ENCODE results near the gene TECTB. TPM values are rescaled to one million over a fixed set of nuclear protein-coding genes. Genes with fewer than 3 reads are reported as not detected.
A peak's percentile ranks its signal among the peaks of the same experiment; 100 is the strongest.

TECTB gene
- polyA plus RNA-seq, 4 donors = 0.03 to 0.18 TPM; not detected in 2

DNA sequence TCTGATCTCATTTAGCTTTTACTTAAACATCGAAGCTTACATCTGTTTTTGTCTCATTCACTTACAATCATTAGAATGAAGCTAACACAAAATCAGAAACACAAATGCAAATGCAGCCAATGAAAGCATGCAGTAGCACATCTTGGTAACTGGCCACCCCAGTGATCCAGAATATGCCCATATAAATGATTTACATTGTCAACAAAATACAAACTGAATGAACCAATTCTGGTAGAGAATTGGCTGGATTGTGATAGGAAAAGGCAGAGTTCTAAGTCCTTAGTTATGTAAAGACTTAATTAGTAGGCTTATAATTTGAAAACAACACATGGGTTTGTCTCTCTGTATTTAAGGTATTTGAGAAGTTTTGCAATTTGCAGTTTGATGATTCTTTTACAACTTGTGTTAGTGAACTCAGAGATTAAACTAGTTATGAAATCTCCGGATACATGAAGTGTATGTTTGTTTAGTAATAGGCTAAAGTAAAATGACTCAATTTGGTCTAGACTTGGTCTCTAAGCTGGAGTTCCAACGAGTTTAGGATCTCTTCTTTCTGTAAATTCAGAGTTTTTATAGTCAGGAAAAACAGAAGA lies 21.2 kb downstream of the TECTB start:
- WGBS, 3 donors = 40 to 59% (median 48%) methylated on average over 3 of the region's 3 CpGs
- H3K4me1 ChIP-seq (ENCODE audit: control insufficient read depth in 3 of 3, insufficient read depth in 2 of 3, low read depth in 1 of 3, low read length in 2 of 3) = peaks cover 0 to 16% (median 0%) of the 10 kb centered on the region in 3 donors
- H3K27me3 ChIP-seq (ENCODE audit: control insufficient read depth in 3 of 3, insufficient read depth in 3 of 3, low read length in 3 of 3) = no peaks in the 10 kb centered on the region
- no peak for FAIRE-seq
- peak overlapping the region in 1 of 3 donors; percentile 67 for H3K27ac ChIP-seq (ENCODE audit: low read depth in 1 of 3, low read length in 2 of 3)
- H3K36me3 ChIP-seq (ENCODE audit: control insufficient read depth in 3 of 3, insufficient read depth in 2 of 3, low read depth in 1 of 3, low read length in 3 of 3) = no peaks in the 10 kb centered on the region
- no peak overlapping the region for H3K4me3 ChIP-seq (ENCODE audit: low read depth in 1 of 3, low read length in 3 of 3)
- peak in 1 of 2 donors; percentile 63 for DNase-seq
- H3K9me3 ChIP-seq (ENCODE audit: control insufficient read depth in 2 of 2, insufficient read depth in 1 of 2, low read depth in 1 of 2, low read length in 1 of 2) = no peaks in the 10 kb centered on the region

DNA sequence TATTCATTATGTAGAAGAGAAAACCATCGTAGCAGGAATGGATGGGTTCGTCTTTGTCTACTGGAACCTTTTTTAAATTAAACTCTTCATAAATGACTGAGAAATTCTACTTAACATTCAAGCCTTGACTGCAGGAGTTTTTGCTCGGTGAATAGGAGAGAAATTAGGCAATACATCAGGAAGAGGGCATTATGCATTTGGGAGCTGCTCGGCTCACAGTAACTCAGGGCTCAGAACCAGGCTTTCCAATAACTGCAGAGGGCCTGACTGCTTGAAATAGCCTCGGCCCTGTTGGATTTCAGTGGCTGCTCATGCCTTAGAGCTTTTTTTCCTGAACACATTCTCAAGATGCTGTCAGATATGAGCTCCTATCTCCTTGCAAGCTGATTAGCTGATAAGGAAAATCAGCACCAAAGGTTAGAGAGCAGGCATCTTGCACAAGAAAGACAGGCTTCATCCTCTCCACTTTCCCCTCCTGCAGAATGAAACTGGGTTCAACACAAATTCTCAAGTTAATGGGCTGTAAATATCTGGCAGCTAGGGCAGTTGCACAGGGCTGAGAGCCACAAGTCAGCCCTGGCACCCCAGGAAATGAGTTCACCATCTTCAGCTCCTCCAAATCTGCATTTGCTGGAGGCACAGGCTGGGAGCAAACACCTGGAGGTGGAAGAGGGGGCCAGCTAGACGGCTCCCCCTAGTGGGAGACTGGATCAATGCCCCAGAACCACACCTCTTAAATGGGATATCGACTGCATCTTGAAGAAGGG lies 24.3 kb downstream of the TECTB start:
- DNase-seq (peak; percentile 65 to 77), FAIRE-seq (no peak)
- H3K27ac ChIP-seq (ENCODE audit: low read depth in 1 of 3, low read length in 2 of 3) = no peak overlapping the region
- no peaks in the 10 kb centered on the region for H3K27me3 ChIP-seq (ENCODE audit: control insufficient read depth in 3 of 3, insufficient read depth in 3 of 3, low read length in 3 of 3)
- no peaks in the 10 kb centered on the region for H3K9me3 ChIP-seq (ENCODE audit: control insufficient read depth in 2 of 2, insufficient read depth in 1 of 2, low read depth in 1 of 2, low read length in 1 of 2)
- no peak overlapping the region for H3K4me3 ChIP-seq (ENCODE audit: low read depth in 1 of 3, low read length in 3 of 3)
- H3K36me3 ChIP-seq (ENCODE audit: control insufficient read depth in 3 of 3, insufficient read depth in 2 of 3, low read depth in 1 of 3, low read length in 3 of 3) = no peaks in the 10 kb centered on the region
- 54 to 58% (median 56%) methylated on average over 7 of the region's 7 CpGs for WGBS, 3 donors
- H3K4me1 ChIP-seq (ENCODE audit: control insufficient read depth in 3 of 3, insufficient read depth in 2 of 3, low read depth in 1 of 3, low read length in 2 of 3) = peaks cover 0 to 16% (median 0%) of the 10 kb centered on the region in 3 donors

DNA sequence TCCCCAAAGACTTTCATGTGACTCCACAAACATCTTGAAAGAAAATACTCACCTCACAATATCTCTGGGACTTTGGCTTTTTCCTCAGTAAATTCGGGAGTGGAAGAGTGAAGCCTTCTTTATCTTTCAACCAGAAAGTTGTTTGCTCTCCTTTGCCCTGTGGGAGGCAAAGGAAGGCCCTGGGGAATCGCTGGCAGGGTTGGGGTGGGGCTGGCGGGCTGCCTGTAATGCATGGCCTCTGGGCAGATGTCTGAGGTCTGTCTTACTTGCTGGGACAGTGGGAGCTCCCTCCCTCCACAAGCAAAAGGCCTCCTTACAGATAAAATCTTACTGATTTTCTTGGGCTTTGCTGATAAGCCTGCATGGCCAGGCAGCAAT lies 24.9 kb downstream of the TECTB start:
- peaks cover 0 to 16% (median 0%) of the 10 kb centered on the region in 3 donors for H3K4me1 ChIP-seq (ENCODE audit: control insufficient read depth in 3 of 3, insufficient read depth in 2 of 3, low read depth in 1 of 3, low read length in 2 of 3)
- H3K36me3 ChIP-seq (ENCODE audit: control insufficient read depth in 3 of 3, insufficient read depth in 2 of 3, low read depth in 1 of 3, low read length in 3 of 3) = no peaks in the 10 kb centered on the region
- 8 to 23% (median 13%) methylated on average over 3 of the region's 3 CpGs for WGBS, 3 donors
- FAIRE-seq (no peak), DNase-seq (no peak)
- H3K4me3 ChIP-seq (ENCODE audit: low read depth in 1 of 3, low read length in 3 of 3) = no peak overlapping the region
- H3K9me3 ChIP-seq (ENCODE audit: control insufficient read depth in 2 of 2, insufficient read depth in 1 of 2, low read depth in 1 of 2, low read length in 1 of 2) = no peaks in the 10 kb centered on the region
- no peak overlapping the region for H3K27ac ChIP-seq (ENCODE audit: low read depth in 1 of 3, low read length in 2 of 3)
- H3K27me3 ChIP-seq (ENCODE audit: control insufficient read depth in 3 of 3, insufficient read depth in 3 of 3, low read length in 3 of 3) = no peaks in the 10 kb centered on the region

DNA sequence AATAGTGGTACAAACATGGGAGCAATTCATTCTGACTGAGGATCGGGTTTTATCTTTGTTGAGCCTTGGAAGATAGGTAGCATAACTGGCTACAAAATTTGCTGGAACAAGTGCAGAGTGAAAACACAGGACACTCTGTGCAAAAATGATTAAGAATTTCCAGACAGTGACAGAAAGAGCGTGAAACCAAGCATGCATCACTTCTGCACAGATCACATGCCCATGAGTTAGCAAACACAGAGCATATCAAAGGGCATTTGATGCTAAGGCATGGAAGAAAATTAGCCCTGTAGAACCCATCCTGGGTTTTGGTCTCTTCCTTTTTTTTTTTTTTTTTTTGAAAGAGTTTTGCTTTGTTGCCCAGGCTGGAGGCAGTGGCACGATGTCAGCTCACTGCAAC lies 28.3 kb downstream of the TECTB start:
- DNase-seq (peak in 1 of 2 donors; percentile 24), FAIRE-seq (no peak)
- no peak overlapping the region for H3K27ac ChIP-seq (ENCODE audit: low read depth in 1 of 3, low read length in 2 of 3)
- H3K4me1 ChIP-seq (ENCODE audit: control insufficient read depth in 3 of 3, insufficient read depth in 2 of 3, low read depth in 1 of 3, low read length in 2 of 3) = peaks cover 0 to 9% (median 0%) of the 10 kb centered on the region in 3 donors
- no peaks in the 10 kb centered on the region for H3K9me3 ChIP-seq (ENCODE audit: control insufficient read depth in 2 of 2, insufficient read depth in 1 of 2, low read depth in 1 of 2, low read length in 1 of 2)
- H3K27me3 ChIP-seq (ENCODE audit: control insufficient read depth in 3 of 3, insufficient read depth in 3 of 3, low read length in 3 of 3) = no peaks in the 10 kb centered on the region
- no peaks in the 10 kb centered on the region for H3K36me3 ChIP-seq (ENCODE audit: control insufficient read depth in 3 of 3, insufficient read depth in 2 of 3, low read depth in 1 of 3, low read length in 3 of 3)
- H3K4me3 ChIP-seq (ENCODE audit: low read depth in 1 of 3, low read length in 3 of 3) = no peak overlapping the region
- 88 to 91% (median 91%) methylated on average over 3 of the region's 3 CpGs for WGBS, 3 donors

DNA sequence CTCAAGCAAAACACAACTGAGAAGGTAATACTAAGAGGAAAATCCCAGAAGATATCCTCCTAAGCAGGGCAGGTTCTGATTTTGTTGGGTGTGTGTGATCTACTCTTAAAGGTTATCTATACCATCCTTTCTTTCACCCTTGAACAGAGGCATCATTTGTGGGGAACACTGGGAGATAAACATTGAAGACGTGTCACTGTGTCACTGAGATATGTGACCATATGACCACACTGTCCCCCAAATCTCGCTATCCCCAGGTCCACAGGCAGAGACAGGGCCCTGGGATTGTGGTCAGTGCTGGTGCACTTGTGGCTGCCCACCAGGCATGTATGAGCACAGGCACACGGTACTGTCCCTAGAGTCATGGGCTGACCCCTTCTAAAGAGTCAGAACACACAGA lies 30.0 kb downstream of the TECTB start:
- FAIRE-seq = no peak

DNA sequence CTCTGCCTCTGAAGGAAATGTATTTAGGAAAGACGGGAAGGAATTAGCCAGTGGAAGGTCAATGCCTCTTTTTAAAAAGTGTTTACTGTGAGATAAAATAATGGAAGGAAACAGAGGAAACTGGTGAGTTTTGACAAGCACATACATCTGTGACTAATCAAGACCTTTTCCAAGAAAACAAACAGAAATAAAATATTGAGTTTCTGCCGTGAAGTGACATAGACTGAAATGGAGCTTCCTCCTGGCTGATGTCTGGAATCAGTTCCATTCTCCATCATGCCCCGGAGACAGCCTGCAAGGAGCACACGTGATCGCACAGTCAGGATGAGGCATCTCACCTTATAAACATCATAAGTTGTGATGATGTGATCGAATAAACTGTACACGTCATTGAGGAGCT lies 30.7 kb downstream of the TECTB start:
- 59 to 81% (median 80%) methylated on average over 7 of the region's 7 CpGs for WGBS, 3 donors
- H3K4me3 ChIP-seq (ENCODE audit: low read depth in 1 of 3, low read length in 3 of 3) = no peak overlapping the region
- no peaks in the 10 kb centered on the region for H3K4me1 ChIP-seq (ENCODE audit: control insufficient read depth in 3 of 3, insufficient read depth in 2 of 3, low read depth in 1 of 3, low read length in 2 of 3)
- DNase-seq (no peak), FAIRE-seq (no peak)
- no peaks in the 10 kb centered on the region for H3K9me3 ChIP-seq (ENCODE audit: control insufficient read depth in 2 of 2, insufficient read depth in 1 of 2, low read depth in 1 of 2, low read length in 1 of 2)
- no peaks in the 10 kb centered on the region for H3K36me3 ChIP-seq (ENCODE audit: control insufficient read depth in 3 of 3, insufficient read depth in 2 of 3, low read depth in 1 of 3, low read length in 3 of 3)
- no peak overlapping the region for H3K27ac ChIP-seq (ENCODE audit: low read depth in 1 of 3, low read length in 2 of 3)
- H3K27me3 ChIP-seq (ENCODE audit: control insufficient read depth in 3 of 3, insufficient read depth in 3 of 3, low read length in 3 of 3) = no peaks in the 10 kb centered on the region

More for the DNA sequence above, 30.0 kb downstream of the TECTB start:
- 78 to 88% (median 80%) methylated on average over 3 of the region's 3 CpGs for WGBS, 3 donors
- Histone ChIP-seq H3K27ac (ENCODE audit: low read depth in 1 of 3, low read length in 2 of 3) (no peak overlapping the region), H3K4me1 (ENCODE audit: control insufficient read depth in 3 of 3, insufficient read depth in 2 of 3, low read depth in 1 of 3, low read length in 2 of 3) (peaks cover 0 to under 1% (median 0%) of the 10 kb centered on the region in 3 donors), H3K36me3 (ENCODE audit: control insufficient read depth in 3 of 3, insufficient read depth in 2 of 3, low read depth in 1 of 3, low read length in 3 of 3) (no peaks in the 10 kb centered on the region), H3K27me3 (ENCODE audit: control insufficient read depth in 3 of 3, insufficient read depth in 3 of 3, low read length in 3 of 3) (no peaks in the 10 kb centered on the region), H3K9me3 (ENCODE audit: control insufficient read depth in 2 of 2, insufficient read depth in 1 of 2, low read depth in 1 of 2, low read length in 1 of 2) (no peaks in the 10 kb centered on the region), H3K4me3 (ENCODE audit: low read depth in 1 of 3, low read length in 3 of 3) (no peak overlapping the region)
- no peak for DNase-seq

DNA sequence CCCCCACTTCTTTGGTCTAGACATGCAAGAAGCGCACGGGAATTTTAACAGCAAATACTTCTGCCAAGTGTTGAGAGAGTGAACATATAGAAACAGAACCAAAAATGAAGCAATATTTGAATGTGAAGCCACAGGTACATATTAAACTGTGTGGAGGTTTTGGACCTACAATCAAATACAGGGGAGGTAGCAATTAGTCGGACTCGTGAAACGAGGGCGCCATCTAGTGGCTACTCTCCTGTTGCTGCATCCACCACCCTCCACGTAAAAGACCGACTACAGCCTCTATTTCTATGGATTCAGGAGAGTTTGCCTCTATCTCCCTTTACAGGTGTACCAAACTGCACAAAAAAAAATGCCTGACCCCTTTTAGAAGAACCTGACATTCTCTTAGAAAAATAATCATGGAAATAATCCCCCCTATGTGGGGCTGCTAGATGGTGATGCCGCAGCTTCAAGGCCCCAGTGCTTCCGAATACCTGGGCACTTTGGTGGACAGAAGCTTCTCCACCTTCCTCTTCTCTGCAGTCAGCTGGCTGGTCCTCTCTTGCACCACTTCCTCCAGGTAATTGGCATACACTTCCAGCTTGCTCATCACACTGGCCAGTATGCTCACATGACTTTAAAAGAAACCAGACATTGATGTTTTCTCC lies 31.7 kb downstream of the TECTB start:
- FAIRE-seq (no peak), DNase-seq (peak; percentile 76 to 85)
- no peaks in the 10 kb centered on the region for H3K9me3 ChIP-seq (ENCODE audit: control insufficient read depth in 2 of 2, insufficient read depth in 1 of 2, low read depth in 1 of 2, low read length in 1 of 2)
- H3K36me3 ChIP-seq (ENCODE audit: control insufficient read depth in 3 of 3, insufficient read depth in 2 of 3, low read depth in 1 of 3, low read length in 3 of 3) = no peaks in the 10 kb centered on the region
- H3K27me3 ChIP-seq (ENCODE audit: control insufficient read depth in 3 of 3, insufficient read depth in 3 of 3, low read length in 3 of 3) = no peaks in the 10 kb centered on the region
- no peak overlapping the region for H3K27ac ChIP-seq (ENCODE audit: low read depth in 1 of 3, low read length in 2 of 3)
- no peak overlapping the region for H3K4me3 ChIP-seq (ENCODE audit: low read depth in 1 of 3, low read length in 3 of 3)
- no peaks in the 10 kb centered on the region for H3K4me1 ChIP-seq (ENCODE audit: control insufficient read depth in 3 of 3, insufficient read depth in 2 of 3, low read depth in 1 of 3, low read length in 2 of 3)
- 28 to 29% (median 29%) methylated on average over 10 of the region's 10 CpGs for WGBS, 3 donors

DNA sequence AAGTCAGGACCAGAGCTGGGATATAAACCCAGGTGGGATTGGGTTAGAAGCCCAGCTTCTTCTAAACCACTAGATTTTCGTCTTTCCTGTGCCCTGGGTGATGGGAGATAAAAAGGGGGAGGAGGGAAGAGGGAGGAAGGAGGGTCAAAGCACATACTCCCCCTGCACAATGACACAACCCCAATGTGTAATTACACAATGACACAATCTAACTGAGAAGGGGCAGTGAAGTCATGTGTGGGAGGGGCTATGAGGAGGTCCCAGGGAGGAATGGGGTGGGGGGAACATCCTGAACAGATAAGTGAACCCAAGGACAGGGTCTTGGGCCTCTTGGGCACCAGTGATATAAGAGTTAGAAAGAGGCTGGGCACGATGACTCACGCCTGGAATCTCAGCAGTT lies 44.5 kb downstream of the TECTB start:
- Histone ChIP-seq H3K36me3 (ENCODE audit: control insufficient read depth in 3 of 3, insufficient read depth in 2 of 3, low read depth in 1 of 3, low read length in 3 of 3) (no peaks in the 10 kb centered on the region), H3K9me3 (ENCODE audit: control insufficient read depth in 2 of 2, insufficient read depth in 1 of 2, low read depth in 1 of 2, low read length in 1 of 2) (no peaks in the 10 kb centered on the region), H3K27me3 (ENCODE audit: control insufficient read depth in 3 of 3, insufficient read depth in 3 of 3, low read length in 3 of 3) (no peaks in the 10 kb centered on the region), H3K27ac (ENCODE audit: low read depth in 1 of 3, low read length in 2 of 3) (no peak overlapping the region), H3K4me1 (ENCODE audit: control insufficient read depth in 3 of 3, insufficient read depth in 2 of 3, low read depth in 1 of 3, low read length in 2 of 3) (peaks cover 2 to 24% (median 7%) of the 10 kb centered on the region in 3 donors), H3K4me3 (ENCODE audit: low read depth in 1 of 3, low read length in 3 of 3) (no peak overlapping the region)
- no peak for FAIRE-seq
- WGBS, 3 donors = 86 to 91% (median 90%) methylated on average over 3 of the region's 3 CpGs
- no peak for DNase-seq
